GM19438 (cell line): ENCODE data around the gene DNM1.
"Not testable (repeated sequence)": the region's sequence is repeated elsewhere in the genome, so short reads cannot be mapped to it uniquely, and the experiment has no call there.

Experiments
- ATAC-seq: cut with Tn5 transposase; IDR thresholded peaks from one replicate; pipeline ENCODE4 v1.9.1; 2021; ENCODE audit warnings: low read depth; ENCODE audit not compliant: unreplicated experiment

The DNM1 gene

DNA sequence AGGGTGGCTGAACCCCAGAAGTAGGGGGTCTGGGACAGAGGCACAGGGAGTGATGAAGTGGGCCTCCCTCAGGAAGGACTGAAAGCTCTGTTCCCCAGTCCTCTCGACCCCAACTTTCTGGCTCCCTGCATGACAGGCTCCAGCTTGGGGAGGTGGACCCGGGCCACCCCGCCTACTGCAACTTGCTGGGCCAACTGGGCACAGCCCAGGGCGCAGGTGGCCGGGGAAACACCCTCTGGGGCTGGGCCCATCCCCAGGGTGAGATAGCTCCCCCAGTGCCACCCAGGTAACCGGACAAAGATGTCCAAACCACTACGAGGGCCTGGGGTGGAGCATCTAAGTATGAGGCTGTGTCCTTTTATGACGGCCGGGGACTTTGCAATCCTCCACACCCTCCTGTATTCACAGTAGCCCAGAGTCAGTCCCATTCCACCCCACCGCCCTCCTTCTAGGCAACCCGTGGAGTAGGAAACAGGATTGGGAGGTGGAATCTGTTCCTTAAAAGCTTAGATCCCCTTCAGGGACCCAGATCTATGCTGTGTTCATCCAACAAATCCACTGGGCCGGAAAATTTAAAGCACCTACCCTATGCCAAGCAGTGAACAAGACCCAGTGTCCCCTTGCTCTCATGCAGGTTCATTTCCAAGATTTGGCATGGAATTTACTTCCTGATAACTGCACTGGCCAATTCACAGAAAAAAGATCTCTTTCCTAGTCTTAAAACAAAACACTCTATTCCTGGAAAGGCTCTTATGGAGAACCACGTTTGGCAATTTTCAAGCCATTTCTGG is 19.9 kb downstream of the DNM1 start:
- ATAC-seq: no peak

GRCh38 chr9:128224877-128225276 is 21.7 kb downstream of the DNM1 start:
- no peak for ATAC-seq

GRCh38 chr9:128225770-128226411 is 22.7 kb downstream of the DNM1 start:
- ATAC-seq: no peak

DNA sequence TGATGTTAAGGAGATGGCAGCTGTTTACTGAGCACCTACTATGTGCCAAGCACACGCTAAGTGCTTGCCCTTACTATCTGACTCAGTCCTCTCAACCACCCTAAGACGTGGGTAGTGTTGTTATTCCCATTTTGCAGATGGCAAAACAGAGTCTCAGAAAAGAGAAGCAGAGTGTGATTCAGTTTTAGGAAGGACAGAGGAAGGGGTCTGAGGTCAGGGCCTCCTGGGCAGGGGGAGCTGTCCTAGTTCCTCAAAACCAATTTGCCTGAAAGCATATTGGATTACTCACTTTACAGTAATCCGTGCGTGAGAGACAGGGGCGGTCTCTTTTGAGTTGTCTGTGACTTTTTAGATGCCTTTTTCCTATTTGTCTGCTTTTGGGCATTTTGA is 23.2 kb downstream of the DNM1 start:
- no peak for ATAC-seq

DNA sequence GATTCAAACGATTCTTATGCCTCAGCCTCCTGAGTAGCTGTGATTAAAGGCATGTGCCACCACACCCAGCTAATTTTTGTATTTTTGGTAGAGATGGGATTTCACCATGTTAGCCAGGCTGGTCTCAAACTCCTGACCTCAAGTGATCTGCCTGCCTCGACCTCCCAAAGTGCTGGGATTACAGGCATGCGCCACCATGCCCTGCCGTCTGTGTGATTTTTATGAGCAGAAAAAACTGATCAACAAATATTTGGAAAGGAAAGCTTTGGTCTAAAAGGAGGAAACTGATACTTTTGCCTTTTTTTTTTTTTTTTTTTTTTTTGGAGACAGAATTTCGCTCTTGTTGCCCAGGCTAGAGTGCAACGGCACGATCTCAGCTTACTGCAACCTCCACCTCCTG is 27.7 kb downstream of the DNM1 start:
- ATAC-seq: not testable (repeated sequence)

DNA sequence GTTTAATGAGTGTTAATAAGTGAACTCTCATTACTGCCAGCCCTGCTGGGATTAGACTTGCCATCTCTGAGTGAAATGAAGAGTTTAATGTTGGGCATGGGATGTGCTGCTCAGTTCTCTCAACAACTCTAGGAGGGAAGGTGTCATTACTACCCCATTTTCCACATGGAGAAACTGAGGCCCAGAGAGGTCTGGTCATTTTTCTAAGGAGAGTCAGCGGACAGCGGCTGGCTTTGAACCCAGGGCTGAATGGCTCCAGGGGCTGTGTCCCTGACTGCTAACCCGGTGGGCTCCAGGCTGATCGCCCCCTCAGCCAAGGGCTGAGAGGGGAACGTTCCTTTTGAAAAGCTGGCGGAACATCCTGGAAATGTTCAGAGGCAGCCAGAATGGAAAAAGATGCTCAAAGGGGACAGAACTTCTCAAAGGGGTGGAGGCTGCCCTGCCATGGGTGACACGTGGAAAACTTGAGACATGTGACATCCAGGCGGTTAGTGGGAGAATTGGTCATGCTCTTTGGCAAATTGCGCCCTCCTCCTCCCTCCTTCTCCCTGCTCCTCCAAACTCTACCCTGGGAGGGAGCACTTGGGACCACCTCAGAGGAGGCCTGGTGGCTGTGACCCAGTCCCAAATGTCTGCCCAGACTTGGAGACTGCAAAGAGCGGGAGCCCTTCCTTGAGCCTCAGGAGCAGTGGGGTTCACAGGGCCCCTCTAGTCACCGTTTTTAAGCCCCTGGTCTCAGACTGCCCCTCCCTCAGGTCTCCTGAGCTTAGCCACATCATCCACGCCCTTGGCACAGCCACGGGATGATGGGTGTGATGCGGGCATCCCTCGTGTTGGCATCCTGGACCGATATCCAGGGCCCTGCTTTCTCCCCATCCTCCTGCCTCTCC is 28.7 kb downstream of the DNM1 start:
- ATAC-seq: no peak

DNA sequence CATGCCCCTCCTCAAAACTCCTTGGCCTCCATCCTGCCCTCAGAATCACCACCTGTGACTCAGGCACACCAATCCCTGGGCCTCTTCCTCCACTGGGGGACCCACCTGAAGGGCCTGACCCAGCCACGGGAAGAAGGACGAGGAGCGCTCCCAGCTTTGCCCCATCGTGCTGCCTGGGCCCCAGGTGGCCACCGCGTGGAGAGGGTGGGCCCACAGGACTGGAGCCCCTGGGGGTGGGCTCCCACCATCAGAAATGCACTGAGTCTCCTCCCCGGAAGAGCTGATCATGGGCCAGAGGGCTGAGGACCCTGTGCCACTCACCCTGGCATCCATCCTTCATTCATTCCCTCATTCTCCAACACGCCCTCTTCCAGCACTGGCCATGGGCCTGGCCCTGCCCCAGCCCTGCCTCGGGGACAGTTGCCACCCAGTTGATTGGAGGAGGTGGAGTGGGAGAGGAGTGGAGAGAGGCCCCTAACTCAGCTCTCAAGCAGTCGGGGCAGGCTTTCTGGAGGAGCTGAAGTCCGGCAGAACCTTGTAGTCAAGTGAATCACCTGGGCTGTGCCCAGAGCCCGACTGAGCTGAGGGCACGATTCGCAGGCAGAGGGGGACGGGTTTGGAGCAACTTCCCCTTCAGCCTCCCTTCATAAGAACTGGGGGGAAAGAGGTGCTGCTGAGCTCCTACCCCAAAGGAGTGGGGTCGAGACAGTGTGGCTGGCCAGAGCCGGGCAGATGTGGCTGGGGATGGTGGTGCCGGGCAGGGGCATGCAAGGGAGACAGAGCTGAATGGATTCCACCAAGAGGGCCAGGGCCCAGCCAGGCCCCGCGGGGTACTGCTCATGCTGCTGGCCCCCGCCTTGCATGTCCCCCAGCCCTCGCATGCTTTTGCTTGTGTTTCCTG is 29.6 kb downstream of the DNM1 start:
- no peak for ATAC-seq

DNA sequence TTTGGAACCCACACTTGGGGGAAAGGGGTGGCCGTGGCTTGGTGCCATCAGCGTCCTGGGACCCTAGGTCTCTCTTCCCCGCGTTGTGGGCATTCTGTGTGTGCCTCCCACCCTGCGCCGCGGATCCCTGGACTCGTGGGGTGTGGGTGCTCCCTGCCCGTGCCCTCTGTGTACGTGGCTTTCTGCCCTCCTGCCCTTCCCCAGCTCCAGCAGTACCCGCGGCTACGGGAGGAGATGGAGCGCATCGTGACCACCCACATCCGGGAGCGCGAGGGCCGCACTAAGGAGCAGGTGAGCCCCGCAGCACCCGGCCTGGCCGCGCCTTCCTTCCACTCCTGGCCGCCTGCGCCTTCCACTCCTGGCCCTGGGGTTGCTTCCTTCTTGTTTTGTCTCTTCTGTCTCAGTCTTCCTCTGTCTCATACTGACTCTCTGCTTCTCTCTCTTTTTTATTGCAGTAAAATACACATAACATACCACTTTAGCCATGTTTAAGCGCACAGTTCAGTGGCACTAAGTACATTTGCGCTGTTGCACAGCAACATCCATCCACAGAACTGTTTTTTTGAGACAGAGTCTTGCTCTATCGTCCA is 30.7 kb downstream of the DNM1 start:
- no peak for ATAC-seq

DNA sequence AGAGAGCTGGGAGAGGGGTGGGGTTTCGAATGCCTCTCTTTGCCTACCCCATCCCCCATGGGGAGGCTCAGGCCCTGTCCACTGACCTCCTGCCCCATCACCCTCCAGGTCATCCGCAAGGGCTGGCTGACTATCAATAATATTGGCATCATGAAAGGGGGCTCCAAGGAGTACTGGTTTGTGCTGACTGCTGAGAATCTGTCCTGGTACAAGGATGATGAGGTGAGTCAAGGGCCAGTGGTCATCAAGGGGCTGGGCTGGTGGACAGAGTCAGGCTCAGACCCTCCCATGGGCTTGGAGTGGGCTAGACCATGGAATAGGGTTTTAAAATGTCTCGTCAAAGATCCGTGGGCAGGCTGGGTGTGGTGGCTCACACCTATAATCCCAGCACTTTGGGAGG is 38.9 kb downstream of the DNM1 start:
- ATAC-seq: no peak

GRCh38 chr9:128242828-128243214 is 39.6 kb downstream of the DNM1 start:
- no peak for ATAC-seq

- ATAC-seq: no peak
Observed at GRCh38 chr9:128243215-128244018, 40.2 kb downstream of the DNM1 start.

DNA sequence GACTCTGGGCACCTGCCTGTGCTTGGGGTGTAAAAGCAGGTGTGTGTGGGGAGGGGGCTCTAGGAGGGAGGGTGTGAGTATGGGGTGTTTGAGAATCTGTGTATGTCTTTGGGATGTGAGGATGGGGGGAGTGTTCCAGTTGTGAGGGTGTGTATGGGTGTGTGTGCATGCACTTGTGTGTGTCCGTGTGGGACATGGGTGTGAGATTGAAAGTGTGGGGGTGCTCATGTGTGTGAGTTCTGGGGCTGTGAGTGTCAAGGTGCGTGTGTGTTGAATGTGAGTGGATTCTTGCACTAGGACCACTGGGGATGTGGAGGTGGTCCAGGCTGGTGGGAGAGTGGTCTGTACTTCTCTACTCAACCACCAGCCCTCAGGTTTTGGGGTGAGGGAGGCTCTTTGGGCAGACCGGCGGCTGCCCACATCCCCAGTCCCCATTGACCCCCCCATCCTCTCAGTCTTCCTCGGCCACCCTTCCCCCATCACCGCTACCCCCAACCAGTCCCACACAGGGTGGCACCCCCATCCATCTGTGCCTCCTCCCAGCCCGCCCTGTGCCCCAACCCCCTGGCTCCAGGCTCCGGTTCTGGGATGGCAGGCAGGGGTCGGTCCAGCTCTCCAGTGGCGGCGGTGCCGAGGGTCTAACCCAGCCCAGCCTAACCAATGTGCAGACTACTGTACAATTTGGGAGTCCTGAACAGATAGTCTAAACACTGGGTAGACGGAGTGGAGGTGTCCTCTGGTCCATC is 41.1 kb downstream of the DNM1 start:
- no peak for ATAC-seq

- no peak for ATAC-seq
Observed at GRCh38 chr9:128244837-128245231, 41.7 kb downstream of the DNM1 start.

- ATAC-seq: no peak
Observed at GRCh38 chr9:128245421-128246151, 42.4 kb downstream of the DNM1 start.

DNA sequence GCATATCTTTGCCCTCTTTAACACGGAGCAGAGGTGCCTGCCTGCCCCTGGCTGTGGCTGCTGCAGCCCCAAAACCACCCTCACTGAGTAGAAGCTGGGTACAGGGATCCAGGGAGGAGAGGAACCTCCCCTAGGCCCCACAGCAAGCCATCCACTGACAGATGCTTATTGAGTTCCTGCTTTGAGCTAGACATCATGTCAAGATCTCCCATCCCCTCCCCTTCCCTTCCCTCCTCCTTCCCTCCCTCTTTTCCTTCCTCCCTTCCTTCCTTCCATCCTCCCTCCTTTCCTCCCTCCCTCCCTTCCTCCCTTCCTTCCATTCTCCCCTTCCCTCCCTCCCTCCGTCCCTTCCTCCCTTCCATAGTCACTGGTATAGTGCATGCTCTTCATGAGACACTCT is 43.3 kb downstream of the DNM1 start:
- no peak for ATAC-seq

GRCh38 chr9:128247226-128247803 is 44.1 kb downstream of the DNM1 start:
- no peak for ATAC-seq

DNA sequence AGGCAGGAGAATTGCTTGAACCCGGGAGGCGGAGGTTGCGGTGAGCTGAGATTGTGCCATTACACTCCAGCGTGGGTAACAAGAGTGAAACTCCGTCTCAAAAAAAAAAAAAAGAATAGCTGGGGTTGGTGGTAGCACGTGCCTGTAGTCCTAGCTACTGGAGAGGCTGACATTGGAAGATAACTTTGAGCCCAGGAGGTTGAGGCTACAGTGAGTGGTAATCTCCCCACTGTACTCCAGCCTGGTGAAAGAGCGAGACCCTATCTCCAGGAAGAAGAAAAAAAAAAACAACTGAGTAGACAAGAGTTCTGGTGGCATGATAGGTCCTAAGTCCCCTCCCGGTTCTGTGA is 46.4 kb downstream of the DNM1 start:
- no peak for ATAC-seq
